PFSK-1 (cell line): ENCODE results near the gene CACNA1C.

Source experiments
- FOXP2 ChIP-seq: optimal IDR thresholded peaks from 2 replicates; pipeline ENCODE3; 2011; ENCODE audit warnings: borderline replicate concordance, control low read depth, inconsistent platforms; ENCODE audit not compliant: insufficient read depth; ENCODE audit errors: extremely low read length, extremely low read depth
- POLR2AphosphoS5 ChIP-seq: IDR thresholded peaks from 2 replicates; pipeline ENCODE4 v1.6.1; 2012; ENCODE audit warnings: low read depth, mild to moderate bottlenecking, control low read depth, low read length, moderate library complexity
- REST ChIP-seq, 2 experiments: IDR thresholded peaks; 2 replicates each; pipeline versions ENCODE4 v1.6.1 to v1.8.0; 2011 to 2012; ENCODE audit warnings: low read depth in 2 of 2, low read length in 2 of 2, control low read depth in 1 of 2, inconsistent platforms in 1 of 2, mild to moderate bottlenecking in 1 of 2, moderate library complexity in 1 of 2; ENCODE audit not compliant: insufficient read depth in 1 of 2
- SIN3A ChIP-seq: IDR thresholded peaks from 2 replicates; pipeline ENCODE4 v1.6.1; 2012; ENCODE audit warnings: mild to moderate bottlenecking, low read length, moderate library complexity, borderline replicate concordance; ENCODE audit not compliant: insufficient read depth
- TAF1 ChIP-seq: IDR thresholded peaks from 2 replicates; pipeline ENCODE4 v1.6.1; 2012; ENCODE audit warnings: low read length, control low read depth, borderline replicate concordance; ENCODE audit not compliant: insufficient read depth

CACNA1C gene

GRCh38 chr12:2335916-2336315 is 283.1 kb downstream of the CACNA1C start:
- TF ChIP-seq SIN3A: no peak
- no peak for TF ChIP-seq POLR2AphosphoS5
- TF ChIP-seq TAF1: no peak
- no peak for TF ChIP-seq REST (IDR thresholded peaks at IDR 0.05; ENCODE audit: insufficient read depth in 1 of 2, low read depth in 2 of 2, low read length in 2 of 2)
- no peak for TF ChIP-seq FOXP2

GRCh38 chr12:2336409-2336829 is 283.6 kb downstream of the CACNA1C start:
- no peak for TF ChIP-seq POLR2AphosphoS5
- no peak for TF ChIP-seq FOXP2
- no peak for TF ChIP-seq TAF1
- no peak for TF ChIP-seq REST (IDR thresholded peaks at IDR 0.05; ENCODE audit: insufficient read depth in 1 of 2, low read depth in 2 of 2, low read length in 2 of 2)
- TF ChIP-seq SIN3A: no peak

- no peak for TF ChIP-seq REST (IDR thresholded peaks at IDR 0.05; ENCODE audit: insufficient read depth in 1 of 2, low read depth in 2 of 2, low read length in 2 of 2)
- no peak for TF ChIP-seq TAF1
- no peak for TF ChIP-seq FOXP2
- TF ChIP-seq POLR2AphosphoS5: no peak
- no peak for TF ChIP-seq SIN3A
Measured at GRCh38 chr12:2337031-2338010, 284.5 kb downstream of the CACNA1C start.

GRCh38 chr12:2338381-2338780 is 285.6 kb downstream of the CACNA1C start:
- no peak for TF ChIP-seq SIN3A
- TF ChIP-seq TAF1: no peak
- no peak for TF ChIP-seq REST (IDR thresholded peaks at IDR 0.05; ENCODE audit: insufficient read depth in 1 of 2, low read depth in 2 of 2, low read length in 2 of 2)
- no peak for TF ChIP-seq FOXP2
- TF ChIP-seq POLR2AphosphoS5: no peak

- TF ChIP-seq POLR2AphosphoS5 (no peak), SIN3A (no peak), REST (IDR thresholded peaks at IDR 0.05; ENCODE audit: insufficient read depth in 1 of 2, low read depth in 2 of 2, low read length in 2 of 2) (no peak), FOXP2 (no peak), TAF1 (no peak)
Measured at GRCh38 chr12:2338991-2339431, 286.2 kb downstream of the CACNA1C start.
